Activated CD4-positive, alpha-beta T cell treated with anti-CD3 and anti-CD28 coated beads, Interleukin-2, Interleukin-6, amounts not matched to agents 100 ng/mL and 50 ng/mL, durations not matched to agents 16 hours and 8 hours (primary cell): ENCODE measurements around the gene PCGF1.
"Not testable (repeated sequence)": the region's sequence is repeated elsewhere in the genome, so short reads cannot be mapped to it uniquely, and the experiment has no call there.

Experiments
- DNase-seq: peaks from one replicate; pipeline ENCODE4 v3.0.0-alpha.2; 2020

Gene PCGF1

GRCh38 chr2:74471332-74472065 lies 36.0 kb downstream of the PCGF1 start:
- no peak for DNase-seq

- DNase-seq, result not testable (repeated sequence)
Measured at GRCh38 chr2:74470742-74471141, 36.8 kb downstream of the PCGF1 start.

GRCh38 chr2:74464406-74464805 lies 43.1 kb downstream of the PCGF1 start:
- no peak for DNase-seq

- DNase-seq, result no peak
Measured at GRCh38 chr2:74462786-74463105, 44.7 kb downstream of the PCGF1 start.

GRCh38 chr2:74462054-74462785 lies 45.3 kb downstream of the PCGF1 start:
- DNase-seq, result no peak

GRCh38 chr2:74461187-74462053 lies 46.1 kb downstream of the PCGF1 start:
- no peak for DNase-seq

- not testable (repeated sequence) for DNase-seq
Measured at GRCh38 chr2:74460187-74460586, 47.3 kb downstream of the PCGF1 start.

- DNase-seq, result not testable (repeated sequence)
Measured at GRCh38 chr2:74459503-74460118, 47.9 kb downstream of the PCGF1 start.

- no peak for DNase-seq
Measured at GRCh38 chr2:74458938-74459363, 48.5 kb downstream of the PCGF1 start.

GRCh38 chr2:74458132-74458937 lies 49.2 kb downstream of the PCGF1 start, which contains the start of gene WBP1:
Gene WBP1, plus strand, starts transcription at chr2:74458438. Its CDS starts 165 bp downstream, at chr2:74458603.
- peak; percentile 100 for DNase-seq

- DNase-seq, result peak; percentile 83
Measured at GRCh38 chr2:74457549-74458131, 49.9 kb downstream of the PCGF1 start.

- DNase-seq, result no peak
Measured at GRCh38 chr2:74457129-74457548, 50.4 kb downstream of the PCGF1 start.
